GM20000 (cell line): Measurements from ENCODE around the gene RSRP1.

Experiments
- DNase-seq: peaks from one replicate; pipeline ENCODE4 v3.0.0; 2012; ENCODE audit warnings: low spot score
- CTCF ChIP-seq: IDR thresholded peaks from 2 replicates; pipeline ENCODE4 v1.5.1; 2012; ENCODE audit warnings: mild to moderate bottlenecking, control low read depth; ENCODE audit errors: extremely low read depth, missing control alignments

The RSRP1 gene

GRCh38 chr1:25193229-25193628 lies 54.0 kb downstream of the RSRP1 start:
- DNase-seq = no peak
- TF ChIP-seq CTCF = no peak
